OCI-LY3 (cell line): Measurements from ENCODE around the gene SPOCK1.

ENCODE experiments used
- EZH2phosphoT487 ChIP-seq: fragments of 200-600 bp; shearing (Covaris generic); IDR thresholded peaks from 2 replicates; pipeline ENCODE4 v1.6.1; 2018; ENCODE audit warnings: antibody characterized with exemption, mixed run types, low read depth
- TF ChIP-seq, protein P1 (sequence below): fragments of 200-600, 300-600 bp; sonication (generic); IDR thresholded peaks from 2 replicates; pipeline ENCODE4 v1.5.1; 2014; ENCODE audit warnings: antibody characterized with exemption, low read length, low read depth

DNA sequence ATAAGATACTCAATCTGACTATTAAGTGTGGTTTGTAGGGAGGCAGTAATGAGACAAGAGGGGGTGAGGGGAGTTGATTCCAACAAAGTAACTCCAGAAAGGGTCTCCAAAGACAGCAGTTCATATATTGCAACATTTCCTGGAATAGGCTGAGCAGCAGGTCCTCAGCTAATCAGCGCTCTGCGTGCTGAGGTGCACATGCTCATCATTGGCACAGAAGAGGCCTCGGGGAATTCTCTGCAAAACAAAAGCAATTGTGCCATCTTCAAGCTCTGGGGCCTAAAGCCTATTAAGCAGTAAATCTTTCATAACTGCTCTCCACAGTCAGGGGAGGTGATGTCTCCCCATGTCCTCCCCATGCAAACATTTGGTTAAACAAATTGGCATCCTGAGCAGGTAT is 357.3 kb downstream of the SPOCK1 start:
- TF ChIP-seq, protein P1, sequence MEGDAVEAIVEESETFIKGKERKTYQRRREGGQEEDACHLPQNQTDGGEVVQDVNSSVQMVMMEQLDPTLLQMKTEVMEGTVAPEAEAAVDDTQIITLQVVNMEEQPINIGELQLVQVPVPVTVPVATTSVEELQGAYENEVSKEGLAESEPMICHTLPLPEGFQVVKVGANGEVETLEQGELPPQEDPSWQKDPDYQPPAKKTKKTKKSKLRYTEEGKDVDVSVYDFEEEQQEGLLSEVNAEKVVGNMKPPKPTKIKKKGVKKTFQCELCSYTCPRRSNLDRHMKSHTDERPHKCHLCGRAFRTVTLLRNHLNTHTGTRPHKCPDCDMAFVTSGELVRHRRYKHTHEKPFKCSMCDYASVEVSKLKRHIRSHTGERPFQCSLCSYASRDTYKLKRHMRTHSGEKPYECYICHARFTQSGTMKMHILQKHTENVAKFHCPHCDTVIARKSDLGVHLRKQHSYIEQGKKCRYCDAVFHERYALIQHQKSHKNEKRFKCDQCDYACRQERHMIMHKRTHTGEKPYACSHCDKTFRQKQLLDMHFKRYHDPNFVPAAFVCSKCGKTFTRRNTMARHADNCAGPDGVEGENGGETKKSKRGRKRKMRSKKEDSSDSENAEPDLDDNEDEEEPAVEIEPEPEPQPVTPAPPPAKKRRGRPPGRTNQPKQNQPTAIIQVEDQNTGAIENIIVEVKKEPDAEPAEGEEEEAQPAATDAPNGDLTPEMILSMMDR, result no peak
- no peak for TF ChIP-seq EZH2phosphoT487
